Stimulated activated memory B cell treated with anti-CD40 and anti-IgM and Interleukin-4, amounts not matched to agents 10 μg/mL and 1 μg/mL and 100 μg/mL, for 72 hours (primary cell): Measurements from ENCODE around the gene CHD3.
A peak's percentile ranks its signal among the peaks of the same experiment; 100 is the strongest.

Experiments
- ATAC-seq: fragments of 150-1000 bp; cut with Tn5 transposase; 2 replicates; pipeline ENCODE4 v1.10.0; 2021
- H3K27ac Mint-ChIP-seq: one replicate; pipeline ENCODE4 v1.8.0; 2022; ENCODE audit warnings: mild to moderate bottlenecking, mixed read lengths
- H3K27me3 Mint-ChIP-seq: one replicate; pipeline ENCODE4 v1.8.0; 2022; ENCODE audit warnings: mixed read lengths
- H3K36me3 Mint-ChIP-seq: one replicate; pipeline ENCODE4 v1.8.0; 2022; ENCODE audit warnings: mixed read lengths
- H3K4me1 Mint-ChIP-seq: one replicate; pipeline ENCODE4 v1.8.0; 2022; ENCODE audit warnings: mixed read lengths
- H3K4me3 Mint-ChIP-seq: one replicate; pipeline ENCODE4 v1.8.0; 2022; ENCODE audit warnings: mild to moderate bottlenecking, moderate library complexity, mixed read lengths
- H3K9me3 Mint-ChIP-seq: one replicate; pipeline ENCODE4 v1.8.0; 2022; ENCODE audit warnings: mixed read lengths

Gene CHD3

GRCh38 chr17:7927596-7927995 is 39.0 kb downstream of the CHD3 start:
- Mint-ChIP-seq H3K4me3 (no peak overlapping the region), H3K9me3 (no peaks in the 10 kb centered on the region), H3K4me1 (peaks cover 25% of the 10 kb centered on the region), H3K27ac (no peak overlapping the region), H3K36me3 (peaks cover 13% of the 10 kb centered on the region), H3K27me3 (no peaks in the 10 kb centered on the region)
- ATAC-seq: no peak

- peak within 1 kb of the TSS; percentile 88 for H3K4me3 Mint-ChIP-seq
- H3K9me3 Mint-ChIP-seq: no peaks in the 10 kb centered on the region
- H3K36me3 Mint-ChIP-seq: peaks cover 13% of the 10 kb centered on the region
- no peak for ATAC-seq
- H3K27ac Mint-ChIP-seq: peak within 1 kb of the TSS; percentile 83
- H3K27me3 Mint-ChIP-seq: no peaks in the 10 kb centered on the region
- H3K4me1 Mint-ChIP-seq: peaks cover 35% of the 10 kb centered on the region
Measured at GRCh38 chr17:7929158-7930023, 40.8 kb downstream of the CHD3 start, which contains the start of gene KCNAB3. Gene KCNAB3, minus strand, starts transcription at chr17:7929856. Its CDS starts 421 bp downstream, at chr17:7929435.

GRCh38 chr17:7930841-7931631 is 42.4 kb downstream of the CHD3 start:
- Mint-ChIP-seq H3K4me3 (peak overlapping the region; percentile 88), H3K4me1 (peaks cover 40% of the 10 kb centered on the region), H3K27ac (peak overlapping the region; percentile 83), H3K9me3 (no peaks in the 10 kb centered on the region), H3K27me3 (no peaks in the 10 kb centered on the region), H3K36me3 (peaks cover 20% of the 10 kb centered on the region)
- no peak for ATAC-seq

GRCh38 chr17:7931709-7932482 is 43.3 kb downstream of the CHD3 start, which contains the start of the genes CNTROB and TRAPPC1:
Gene CNTROB, plus strand, starts transcription at chr17:7932206. Its CDS starts 874 bp downstream, at chr17:7933080.
Gene TRAPPC1, minus strand, starts transcription at chr17:7931946. Its CDS starts 117 bp downstream, at chr17:7931829.
- Mint-ChIP-seq H3K36me3 (peaks cover 28% of the 10 kb centered on the region), H3K4me3 (peak within 1 kb of the TSS; percentile 88), H3K9me3 (no peaks in the 10 kb centered on the region), H3K27ac (peak within 1 kb of the TSS; percentile 83), H3K4me1 (peaks cover 40% of the 10 kb centered on the region), H3K27me3 (no peaks in the 10 kb centered on the region)
- ATAC-seq: peak; percentile 99

GRCh38 chr17:7932483-7932891 is 43.9 kb downstream of the CHD3 start:
- Mint-ChIP-seq H3K9me3 (no peaks in the 10 kb centered on the region), H3K27ac (peak overlapping the region; percentile 83), H3K27me3 (no peaks in the 10 kb centered on the region), H3K4me3 (peak overlapping the region; percentile 88), H3K4me1 (peaks cover 40% of the 10 kb centered on the region), H3K36me3 (peaks cover 34% of the 10 kb centered on the region)
- peak; percentile 32 for ATAC-seq

GRCh38 chr17:7932949-7933348 is 44.4 kb downstream of the CHD3 start:
- H3K36me3 Mint-ChIP-seq: peaks cover 31% of the 10 kb centered on the region
- H3K27me3 Mint-ChIP-seq: no peaks in the 10 kb centered on the region
- H3K9me3 Mint-ChIP-seq: no peaks in the 10 kb centered on the region
- peak overlapping the region; percentile 88 for H3K4me3 Mint-ChIP-seq
- peak overlapping the region; percentile 83 for H3K27ac Mint-ChIP-seq
- peaks cover 40% of the 10 kb centered on the region for H3K4me1 Mint-ChIP-seq
- no peak for ATAC-seq

GRCh38 chr17:7935859-7936258 is 47.3 kb downstream of the CHD3 start:
- H3K36me3 Mint-ChIP-seq: peaks cover 47% of the 10 kb centered on the region
- ATAC-seq: no peak
- no peaks in the 10 kb centered on the region for H3K27me3 Mint-ChIP-seq
- H3K27ac Mint-ChIP-seq: no peak overlapping the region
- peaks cover 29% of the 10 kb centered on the region for H3K4me1 Mint-ChIP-seq
- H3K9me3 Mint-ChIP-seq: no peaks in the 10 kb centered on the region
- H3K4me3 Mint-ChIP-seq: no peak overlapping the region

GRCh38 chr17:7940034-7940433 is 51.4 kb downstream of the CHD3 start:
- no peaks in the 10 kb centered on the region for H3K4me1 Mint-ChIP-seq
- no peak overlapping the region for H3K27ac Mint-ChIP-seq
- no peaks in the 10 kb centered on the region for H3K9me3 Mint-ChIP-seq
- H3K4me3 Mint-ChIP-seq: no peak overlapping the region
- H3K27me3 Mint-ChIP-seq: no peaks in the 10 kb centered on the region
- H3K36me3 Mint-ChIP-seq: peaks cover 78% of the 10 kb centered on the region
- no peak for ATAC-seq

GRCh38 chr17:7940743-7941142 is 52.2 kb downstream of the CHD3 start:
- H3K27me3 Mint-ChIP-seq: no peaks in the 10 kb centered on the region
- no peak overlapping the region for H3K27ac Mint-ChIP-seq
- no peaks in the 10 kb centered on the region for H3K9me3 Mint-ChIP-seq
- no peak for ATAC-seq
- H3K36me3 Mint-ChIP-seq: peaks cover 80% of the 10 kb centered on the region
- no peak overlapping the region for H3K4me3 Mint-ChIP-seq
- no peaks in the 10 kb centered on the region for H3K4me1 Mint-ChIP-seq

GRCh38 chr17:7943291-7943690 is 54.7 kb downstream of the CHD3 start:
- no peaks in the 10 kb centered on the region for H3K27me3 Mint-ChIP-seq
- no peak for ATAC-seq
- H3K4me3 Mint-ChIP-seq: no peak overlapping the region
- H3K4me1 Mint-ChIP-seq: no peaks in the 10 kb centered on the region
- no peak overlapping the region for H3K27ac Mint-ChIP-seq
- H3K36me3 Mint-ChIP-seq: peaks cover 82% of the 10 kb centered on the region
- no peaks in the 10 kb centered on the region for H3K9me3 Mint-ChIP-seq

- Mint-ChIP-seq H3K9me3 (no peaks in the 10 kb centered on the region), H3K27ac (peak overlapping the region; percentile 42), H3K36me3 (peaks cover 82% of the 10 kb centered on the region), H3K4me3 (no peak overlapping the region), H3K27me3 (no peaks in the 10 kb centered on the region), H3K4me1 (no peaks in the 10 kb centered on the region)
- no peak for ATAC-seq
Measured at GRCh38 chr17:7944326-7944725, 55.7 kb downstream of the CHD3 start.

GRCh38 chr17:7945651-7946050 is 57.1 kb downstream of the CHD3 start:
- H3K9me3 Mint-ChIP-seq: no peaks in the 10 kb centered on the region
- H3K27ac Mint-ChIP-seq: no peak overlapping the region
- H3K27me3 Mint-ChIP-seq: no peaks in the 10 kb centered on the region
- H3K4me1 Mint-ChIP-seq: no peaks in the 10 kb centered on the region
- ATAC-seq: no peak
- no peak overlapping the region for H3K4me3 Mint-ChIP-seq
- H3K36me3 Mint-ChIP-seq: peaks cover 82% of the 10 kb centered on the region

- H3K4me3 Mint-ChIP-seq: no peak overlapping the region
- no peak overlapping the region for H3K27ac Mint-ChIP-seq
- peaks cover 6% of the 10 kb centered on the region for H3K4me1 Mint-ChIP-seq
- peaks cover 74% of the 10 kb centered on the region for H3K36me3 Mint-ChIP-seq
- no peaks in the 10 kb centered on the region for H3K9me3 Mint-ChIP-seq
- no peak for ATAC-seq
- no peaks in the 10 kb centered on the region for H3K27me3 Mint-ChIP-seq
Measured at GRCh38 chr17:7946441-7946840, 57.9 kb downstream of the CHD3 start.

- Mint-ChIP-seq H3K27ac (no peak overlapping the region), H3K4me1 (peaks cover 15% of the 10 kb centered on the region), H3K4me3 (no peak overlapping the region), H3K27me3 (no peaks in the 10 kb centered on the region), H3K36me3 (peaks cover 68% of the 10 kb centered on the region), H3K9me3 (no peaks in the 10 kb centered on the region)
- no peak for ATAC-seq
Measured at GRCh38 chr17:7947651-7948050, 59.1 kb downstream of the CHD3 start.

GRCh38 chr17:7950578-7950977 is 62.0 kb downstream of the CHD3 start:
- no peaks in the 10 kb centered on the region for H3K27me3 Mint-ChIP-seq
- H3K27ac Mint-ChIP-seq: no peak overlapping the region
- H3K9me3 Mint-ChIP-seq: no peaks in the 10 kb centered on the region
- peaks cover 15% of the 10 kb centered on the region for H3K4me1 Mint-ChIP-seq
- peaks cover 46% of the 10 kb centered on the region for H3K36me3 Mint-ChIP-seq
- no peak overlapping the region for H3K4me3 Mint-ChIP-seq
- ATAC-seq: no peak
